A673 (cell line): Measurements from ENCODE around the gene ARHGAP32.

Experiments
- CTCF ChIP-seq: fragments of 300-800, 200-600 bp; sonication (generic); conservative IDR thresholded peaks from 2 replicates; pipeline ENCODE4 v1.5.1; 2017; ENCODE audit warnings: low read depth, mild to moderate bottlenecking, antibody characterized with exemption, low read length, moderate library complexity, mixed read lengths
- EZH2 ChIP-seq: fragments of 200-600 bp; sonication (generic); IDR thresholded peaks from 2 replicates; pipeline ENCODE4 v1.6.1; 2017; ENCODE audit warnings: borderline replicate concordance, low read depth, mild to moderate bottlenecking, mixed read lengths, antibody characterized with exemption, low read length; ENCODE audit not compliant: poor library complexity, severe bottlenecking

DNA sequence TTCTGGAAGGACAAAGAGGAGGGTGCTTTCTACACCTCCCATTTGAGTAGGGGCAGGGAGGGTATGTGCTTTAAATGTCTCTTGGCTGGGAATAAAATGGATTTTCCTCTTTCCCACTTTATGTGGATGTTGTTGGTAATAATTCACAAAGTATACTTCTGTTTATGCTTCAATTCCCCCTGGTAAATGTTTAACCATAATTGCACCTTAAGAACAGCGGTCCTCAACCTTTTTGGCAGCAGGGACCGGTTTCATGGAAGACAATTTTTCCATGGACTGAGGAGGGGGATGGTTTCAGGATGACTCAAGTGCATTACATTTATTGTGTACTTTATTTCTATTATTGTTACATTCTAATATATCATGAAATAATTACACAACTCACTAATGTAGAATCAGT is 245.5 kb downstream of the ARHGAP32 start:
- TF ChIP-seq CTCF (no peak), EZH2 (no peak)
